Astrocyte (in vitro differentiated cells and primary cell): ENCODE results near the gene OPN3. TPM values are rescaled to one million over a fixed set of nuclear protein-coding genes. Genes with fewer than 3 reads are reported as not detected.

Experiments
- DNase-seq: peaks from one replicate; pipeline ENCODE4 v3.0.0-alpha.2; 2010; ENCODE audit warnings: low read depth
- FAIRE-seq: peaks from 2 replicates; lab custom pipeline; 2011; peaks lifted over from hg19 to GRCh38; lab: Jason Lieb, UNC
- H2AFZ ChIP-seq: 2 replicates; pipeline ENCODE4 v1.6.0; 2012; ENCODE audit warnings: low read depth, low read length, inconsistent platforms
- H3K27ac ChIP-seq: 2 replicates; pipeline ENCODE4 v1.5.1; 2011; ENCODE audit warnings: low read depth, low read length, inconsistent platforms
- H3K27me3 ChIP-seq: 2 replicates; pipeline ENCODE4 v1.6.0; 2011; ENCODE audit warnings: low read length, inconsistent platforms; ENCODE audit not compliant: insufficient read depth
- H3K36me3 ChIP-seq: 2 replicates; pipeline ENCODE4 v1.5.1; 2011; ENCODE audit warnings: low read length, inconsistent platforms; ENCODE audit not compliant: insufficient read depth
- H3K4me1 ChIP-seq: 2 replicates; pipeline ENCODE4 v1.5.1; 2011; ENCODE audit warnings: low read length, inconsistent platforms; ENCODE audit not compliant: insufficient read depth
- H3K4me2 ChIP-seq: 2 replicates; pipeline ENCODE4 v1.6.0; 2012; ENCODE audit warnings: low read length, inconsistent platforms
- H3K4me3 ChIP-seq: 2 replicates; pipeline ENCODE4 v1.5.1; 2011; ENCODE audit warnings: low read depth, mild to moderate bottlenecking, low read length, inconsistent platforms; ENCODE audit not compliant: insufficient read depth
- H3K79me2 ChIP-seq: 2 replicates; pipeline ENCODE4 v1.6.0; 2012; ENCODE audit warnings: mild to moderate bottlenecking, low read length, inconsistent platforms; ENCODE audit not compliant: insufficient read depth
- H3K9ac ChIP-seq: 2 replicates; pipeline ENCODE4 v1.6.0; 2012; ENCODE audit warnings: mild to moderate bottlenecking, low read length, inconsistent platforms
- H3K9me3 ChIP-seq: 2 replicates; pipeline ENCODE4 v1.5.1; 2012; ENCODE audit warnings: low read depth, mild to moderate bottlenecking, low read length, inconsistent platforms; ENCODE audit not compliant: insufficient read depth
- H4K20me1 ChIP-seq: 2 replicates; pipeline ENCODE4 v1.6.0; 2012; ENCODE audit warnings: low read length, inconsistent platforms; ENCODE audit not compliant: insufficient read depth
- H3K27ac Mint-ChIP-seq: one replicate; pipeline ENCODE4 v1.8.0; 2021; ENCODE audit warnings: mild to moderate bottlenecking, mixed read lengths; ENCODE audit not compliant: unreplicated experiment
- H3K27me3 Mint-ChIP-seq: one replicate; pipeline ENCODE4 v1.8.0; 2021; ENCODE audit warnings: low read depth, mixed read lengths; ENCODE audit not compliant: unreplicated experiment
- H3K36me3 Mint-ChIP-seq: one replicate; pipeline ENCODE4 v1.8.0; 2021; ENCODE audit warnings: low read depth, mixed read lengths; ENCODE audit not compliant: unreplicated experiment
- H3K4me1 Mint-ChIP-seq: one replicate; pipeline ENCODE4 v1.8.0; 2021; ENCODE audit warnings: low read depth, mixed read lengths; ENCODE audit not compliant: unreplicated experiment
- H3K4me3 Mint-ChIP-seq: one replicate; pipeline ENCODE4 v1.8.0; 2021; ENCODE audit warnings: mild to moderate bottlenecking, moderate library complexity, mixed read lengths; ENCODE audit not compliant: unreplicated experiment
- H3K9me3 Mint-ChIP-seq: one replicate; pipeline ENCODE4 v1.8.0; 2021; ENCODE audit warnings: mild to moderate bottlenecking, mixed read lengths; ENCODE audit not compliant: unreplicated experiment
- EZH2 ChIP-seq: IDR thresholded peaks from 2 replicates; pipeline ENCODE4 v1.6.1; 2012; ENCODE audit warnings: mild to moderate bottlenecking, low read length, inconsistent platforms; ENCODE audit not compliant: insufficient read depth
- total RNA-seq: library from RNA; stranded (reverse); gene quantifications from 2 replicates; pipeline ENCODE4 v1.2.1, GENCODE V29; 2021
- TF ChIP-seq, protein P1 (sequence below): IDR thresholded peaks from 2 replicates; pipeline ENCODE4 v1.5.1; 2011; ENCODE audit warnings: low read depth, mild to moderate bottlenecking, inconsistent platforms, low read length, moderate library complexity; ENCODE audit not compliant: insufficient read depth

Gene OPN3
- total RNA-seq, 1 donor from 2014 or later: 16.9 TPM

DNA sequence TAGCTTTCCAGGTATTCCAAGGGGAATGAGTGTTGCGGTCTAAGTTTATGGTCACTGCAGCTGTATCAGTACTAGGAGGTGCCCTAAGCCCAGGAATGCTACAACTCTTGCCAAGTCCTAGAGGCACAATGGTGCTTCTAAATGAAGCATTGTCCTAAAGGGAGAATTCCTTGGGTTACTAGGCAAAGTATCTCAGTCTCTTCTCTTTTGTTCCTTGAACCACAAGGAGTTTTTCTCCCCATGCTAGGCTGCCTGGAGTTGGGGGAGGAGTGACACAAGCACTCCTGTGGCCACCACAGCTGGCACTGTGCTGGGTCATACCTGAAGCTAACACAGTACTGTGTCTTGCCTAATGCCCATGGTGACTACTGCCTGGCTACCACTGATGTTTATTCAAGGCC, 57.2 kb downstream of the OPN3 start:
- Histone ChIP-seq H3K27ac (no peak overlapping the region), H3K9me3 (no peaks in the 10 kb centered on the region), H3K79me2 (no peaks in the 10 kb centered on the region), H3K4me2 (no peak overlapping the region), H3K27me3 (no peaks in the 10 kb centered on the region), H3K4me3 (no peak overlapping the region), H4K20me1 (no peaks in the 10 kb centered on the region), H2AFZ (no peak overlapping the region), H3K4me1 (no peaks in the 10 kb centered on the region), H3K9ac (no peak overlapping the region), H3K36me3 (no peaks in the 10 kb centered on the region)
- Mint-ChIP-seq H3K4me1 (no peaks in the 10 kb centered on the region), H3K4me3 (no peak overlapping the region), H3K27ac (no peak overlapping the region), H3K27me3 (no peaks in the 10 kb centered on the region), H3K9me3 (peaks cover 5% of the 10 kb centered on the region), H3K36me3 (no peaks in the 10 kb centered on the region)
- TF ChIP-seq EZH2: no peak
- TF ChIP-seq, protein P1, sequence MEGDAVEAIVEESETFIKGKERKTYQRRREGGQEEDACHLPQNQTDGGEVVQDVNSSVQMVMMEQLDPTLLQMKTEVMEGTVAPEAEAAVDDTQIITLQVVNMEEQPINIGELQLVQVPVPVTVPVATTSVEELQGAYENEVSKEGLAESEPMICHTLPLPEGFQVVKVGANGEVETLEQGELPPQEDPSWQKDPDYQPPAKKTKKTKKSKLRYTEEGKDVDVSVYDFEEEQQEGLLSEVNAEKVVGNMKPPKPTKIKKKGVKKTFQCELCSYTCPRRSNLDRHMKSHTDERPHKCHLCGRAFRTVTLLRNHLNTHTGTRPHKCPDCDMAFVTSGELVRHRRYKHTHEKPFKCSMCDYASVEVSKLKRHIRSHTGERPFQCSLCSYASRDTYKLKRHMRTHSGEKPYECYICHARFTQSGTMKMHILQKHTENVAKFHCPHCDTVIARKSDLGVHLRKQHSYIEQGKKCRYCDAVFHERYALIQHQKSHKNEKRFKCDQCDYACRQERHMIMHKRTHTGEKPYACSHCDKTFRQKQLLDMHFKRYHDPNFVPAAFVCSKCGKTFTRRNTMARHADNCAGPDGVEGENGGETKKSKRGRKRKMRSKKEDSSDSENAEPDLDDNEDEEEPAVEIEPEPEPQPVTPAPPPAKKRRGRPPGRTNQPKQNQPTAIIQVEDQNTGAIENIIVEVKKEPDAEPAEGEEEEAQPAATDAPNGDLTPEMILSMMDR: no peak
- DNase-seq (no peak), FAIRE-seq (no peak)

DNA sequence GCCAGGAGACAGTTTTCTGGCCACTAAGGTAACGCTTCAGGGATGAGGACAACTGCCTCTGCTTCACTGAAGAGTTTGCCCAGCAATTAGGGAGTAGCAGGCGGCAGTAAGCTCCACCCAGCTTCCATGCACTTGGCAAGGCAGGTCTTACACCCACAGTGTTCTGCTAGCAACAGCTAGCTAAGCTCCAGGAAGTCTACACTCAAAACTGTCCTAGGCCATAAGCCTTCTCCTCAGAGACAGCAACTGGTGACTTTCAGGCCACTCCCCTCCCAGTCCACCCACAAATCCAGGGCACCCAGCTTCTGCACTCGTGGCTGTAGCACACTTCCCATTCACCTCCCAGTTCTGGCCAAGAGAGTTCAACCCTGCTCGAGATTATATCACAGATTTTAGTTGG, 60.7 kb downstream of the OPN3 start:
- H3K9ac ChIP-seq: no peak overlapping the region
- no peak overlapping the region for H3K4me3 ChIP-seq
- no peaks in the 10 kb centered on the region for H3K36me3 Mint-ChIP-seq
- H3K4me3 Mint-ChIP-seq: no peak overlapping the region
- no peak for FAIRE-seq
- H4K20me1 ChIP-seq: no peaks in the 10 kb centered on the region
- H3K27ac ChIP-seq: no peak overlapping the region
- H3K27me3 Mint-ChIP-seq: no peaks in the 10 kb centered on the region
- no peaks in the 10 kb centered on the region for H3K36me3 ChIP-seq
- no peak overlapping the region for H2AFZ ChIP-seq
- H3K4me2 ChIP-seq: no peak overlapping the region
- TF ChIP-seq, protein P1: no peak
- TF ChIP-seq EZH2: no peak
- H3K9me3 Mint-ChIP-seq: peaks cover 5% of the 10 kb centered on the region
- DNase-seq: no peak
- H3K9me3 ChIP-seq: no peaks in the 10 kb centered on the region
- H3K27ac Mint-ChIP-seq: no peak overlapping the region
- H3K27me3 ChIP-seq: no peaks in the 10 kb centered on the region
- no peaks in the 10 kb centered on the region for H3K4me1 Mint-ChIP-seq
- H3K4me1 ChIP-seq: no peaks in the 10 kb centered on the region
- H3K79me2 ChIP-seq: no peaks in the 10 kb centered on the region

DNA sequence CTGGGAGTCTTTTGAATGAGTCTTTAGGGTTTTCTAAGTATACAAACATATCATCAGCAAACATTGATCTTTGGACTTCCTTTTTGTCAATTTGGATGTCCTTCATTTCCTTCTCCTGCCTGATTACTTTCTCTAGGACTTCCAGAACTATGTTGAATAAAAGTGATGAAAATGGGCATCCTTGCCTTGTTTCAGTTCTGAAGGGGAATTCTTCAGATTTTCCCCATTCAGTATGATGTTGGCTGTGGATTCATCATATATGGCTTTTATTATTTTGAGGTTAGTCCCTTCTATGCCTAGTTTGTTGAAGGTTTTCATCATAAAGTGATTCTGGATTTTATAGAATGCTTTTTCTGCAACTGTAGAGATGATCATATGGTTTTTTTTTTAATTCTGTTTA, 66.0 kb downstream of the OPN3 start:
- TF ChIP-seq, protein P1: no peak
- TF ChIP-seq EZH2: no peak
- H3K9ac ChIP-seq: no peak overlapping the region
- H2AFZ ChIP-seq: no peak overlapping the region
- FAIRE-seq: no peak
- H3K27me3 ChIP-seq: no peaks in the 10 kb centered on the region
- no peak overlapping the region for H3K27ac ChIP-seq
- H3K9me3 ChIP-seq: no peaks in the 10 kb centered on the region
- no peak overlapping the region for H3K4me2 ChIP-seq
- H3K4me1 ChIP-seq: no peaks in the 10 kb centered on the region
- Mint-ChIP-seq H3K27me3 (no peaks in the 10 kb centered on the region), H3K9me3 (peaks cover 3% of the 10 kb centered on the region), H3K4me1 (no peaks in the 10 kb centered on the region), H3K36me3 (no peaks in the 10 kb centered on the region), H3K27ac (no peak overlapping the region), H3K4me3 (no peak overlapping the region)
- H3K36me3 ChIP-seq: no peaks in the 10 kb centered on the region
- no peaks in the 10 kb centered on the region for H4K20me1 ChIP-seq
- no peak overlapping the region for H3K4me3 ChIP-seq
- DNase-seq: no peak
- H3K79me2 ChIP-seq: no peaks in the 10 kb centered on the region
